Measurements from ENCODE around the gene TSSC4.

GRCh38 chr11:2409126-2409525 is 8.6 kb downstream of the TSSC4 start:
- TF ChIP-seq, protein P1, sequence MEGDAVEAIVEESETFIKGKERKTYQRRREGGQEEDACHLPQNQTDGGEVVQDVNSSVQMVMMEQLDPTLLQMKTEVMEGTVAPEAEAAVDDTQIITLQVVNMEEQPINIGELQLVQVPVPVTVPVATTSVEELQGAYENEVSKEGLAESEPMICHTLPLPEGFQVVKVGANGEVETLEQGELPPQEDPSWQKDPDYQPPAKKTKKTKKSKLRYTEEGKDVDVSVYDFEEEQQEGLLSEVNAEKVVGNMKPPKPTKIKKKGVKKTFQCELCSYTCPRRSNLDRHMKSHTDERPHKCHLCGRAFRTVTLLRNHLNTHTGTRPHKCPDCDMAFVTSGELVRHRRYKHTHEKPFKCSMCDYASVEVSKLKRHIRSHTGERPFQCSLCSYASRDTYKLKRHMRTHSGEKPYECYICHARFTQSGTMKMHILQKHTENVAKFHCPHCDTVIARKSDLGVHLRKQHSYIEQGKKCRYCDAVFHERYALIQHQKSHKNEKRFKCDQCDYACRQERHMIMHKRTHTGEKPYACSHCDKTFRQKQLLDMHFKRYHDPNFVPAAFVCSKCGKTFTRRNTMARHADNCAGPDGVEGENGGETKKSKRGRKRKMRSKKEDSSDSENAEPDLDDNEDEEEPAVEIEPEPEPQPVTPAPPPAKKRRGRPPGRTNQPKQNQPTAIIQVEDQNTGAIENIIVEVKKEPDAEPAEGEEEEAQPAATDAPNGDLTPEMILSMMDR (tag by site-specific recombination; IDR thresholded peaks at IDR 0.05) = no peak
- no peak for TF ChIP-seq ZNF626 (tag by site-specific recombination; IDR thresholded peaks at IDR 0.05)
